GM21786 (cell line): ENCODE results near the gene APP.

ENCODE experiments used
- ATAC-seq: cut with Tn5 transposase; IDR thresholded peaks from one replicate; pipeline ENCODE4 v1.9.1; 2021; ENCODE audit not compliant: unreplicated experiment

APP gene

GRCh38 chr21:26068776-26069175, 101.8 kb downstream of the APP start:
- ATAC-seq: no peak

- no peak for ATAC-seq
These were observed 102.6 kb downstream of the APP start for GRCh38 chr21:26067836-26068594.

- ATAC-seq: no peak
These were observed 106.1 kb downstream of the APP start for GRCh38 chr21:26064506-26064905.

GRCh38 chr21:26061437-26061836, 109.1 kb downstream of the APP start:
- ATAC-seq: no peak

GRCh38 chr21:26060335-26061115, 110.0 kb downstream of the APP start:
- ATAC-seq: no peak

GRCh38 chr21:26057477-26058170, 112.9 kb downstream of the APP start:
- ATAC-seq: no peak

- ATAC-seq: no peak
These were observed 114.7 kb downstream of the APP start for GRCh38 chr21:26055841-26056264.

GRCh38 chr21:26055010-26055409, 115.6 kb downstream of the APP start:
- no peak for ATAC-seq

- no peak for ATAC-seq
These were observed 118.5 kb downstream of the APP start for GRCh38 chr21:26052057-26052456.

- ATAC-seq: no peak
These were observed 119.7 kb downstream of the APP start for GRCh38 chr21:26050857-26051256.

GRCh38 chr21:26049803-26050202, 120.8 kb downstream of the APP start:
- no peak for ATAC-seq

- ATAC-seq: no peak
These were observed 123.1 kb downstream of the APP start for GRCh38 chr21:26047279-26047967.

GRCh38 chr21:26043891-26044290, 126.7 kb downstream of the APP start:
- no peak for ATAC-seq

- no peak for ATAC-seq
These were observed 128.2 kb downstream of the APP start for GRCh38 chr21:26042181-26042876.

GRCh38 chr21:26041431-26042180, 129.0 kb downstream of the APP start:
- ATAC-seq: no peak

GRCh38 chr21:26036916-26037315, 133.7 kb downstream of the APP start:
- ATAC-seq: no peak

- no peak for ATAC-seq
These were observed 138.3 kb downstream of the APP start for GRCh38 chr21:26032263-26032662.

GRCh38 chr21:26028183-26028582, 142.4 kb downstream of the APP start:
- ATAC-seq: no peak

- ATAC-seq: no peak
These were observed 142.9 kb downstream of the APP start for GRCh38 chr21:26027696-26028095.
